ENCODE results near the gene USP11.

DNA sequence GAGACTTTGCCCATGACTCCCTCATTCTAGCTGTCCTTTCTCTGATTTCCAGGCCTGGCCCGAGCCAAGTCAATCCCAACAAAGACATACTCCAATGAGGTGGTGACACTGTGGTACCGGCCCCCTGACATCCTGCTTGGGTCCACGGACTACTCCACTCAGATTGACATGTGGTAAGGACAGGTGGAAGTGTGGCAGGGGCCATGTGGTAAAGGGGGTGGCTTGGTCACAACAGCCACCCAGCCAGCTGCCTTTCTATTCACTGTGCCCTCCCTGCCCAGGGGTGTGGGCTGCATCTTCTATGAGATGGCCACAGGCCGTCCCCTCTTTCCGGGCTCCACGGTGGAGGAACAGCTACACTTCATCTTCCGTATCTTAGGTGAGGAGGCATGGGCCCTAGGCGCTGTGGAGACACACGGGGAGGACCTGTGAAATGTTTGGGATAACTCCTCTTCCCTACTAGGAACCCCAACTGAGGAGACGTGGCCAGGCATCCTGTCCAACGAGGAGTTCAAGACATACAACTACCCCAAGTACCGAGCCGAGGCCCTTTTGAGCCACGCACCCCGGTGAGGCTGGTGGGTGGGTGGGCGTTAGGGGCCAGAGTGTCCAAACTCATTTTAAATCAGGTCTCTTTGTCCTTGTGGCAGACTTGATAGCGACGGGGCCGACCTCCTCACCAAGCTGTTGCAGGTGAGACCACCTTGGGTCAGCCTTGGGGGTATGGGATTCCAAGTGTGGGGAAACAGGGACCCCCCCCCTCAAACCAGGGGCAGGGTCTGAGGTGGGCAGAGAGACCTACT is 6.1 kb upstream of the USP11 start:
- TF ChIP-seq, protein P1, sequence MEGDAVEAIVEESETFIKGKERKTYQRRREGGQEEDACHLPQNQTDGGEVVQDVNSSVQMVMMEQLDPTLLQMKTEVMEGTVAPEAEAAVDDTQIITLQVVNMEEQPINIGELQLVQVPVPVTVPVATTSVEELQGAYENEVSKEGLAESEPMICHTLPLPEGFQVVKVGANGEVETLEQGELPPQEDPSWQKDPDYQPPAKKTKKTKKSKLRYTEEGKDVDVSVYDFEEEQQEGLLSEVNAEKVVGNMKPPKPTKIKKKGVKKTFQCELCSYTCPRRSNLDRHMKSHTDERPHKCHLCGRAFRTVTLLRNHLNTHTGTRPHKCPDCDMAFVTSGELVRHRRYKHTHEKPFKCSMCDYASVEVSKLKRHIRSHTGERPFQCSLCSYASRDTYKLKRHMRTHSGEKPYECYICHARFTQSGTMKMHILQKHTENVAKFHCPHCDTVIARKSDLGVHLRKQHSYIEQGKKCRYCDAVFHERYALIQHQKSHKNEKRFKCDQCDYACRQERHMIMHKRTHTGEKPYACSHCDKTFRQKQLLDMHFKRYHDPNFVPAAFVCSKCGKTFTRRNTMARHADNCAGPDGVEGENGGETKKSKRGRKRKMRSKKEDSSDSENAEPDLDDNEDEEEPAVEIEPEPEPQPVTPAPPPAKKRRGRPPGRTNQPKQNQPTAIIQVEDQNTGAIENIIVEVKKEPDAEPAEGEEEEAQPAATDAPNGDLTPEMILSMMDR (IDR thresholded peaks at IDR 0.05) = no peak
- no peak for TF ChIP-seq POLR2A (IDR thresholded peaks at IDR 0.05)
